ENCODE measurements around the gene LSMEM2. TPM values are rescaled to one million over a fixed set of nuclear protein-coding genes. Genes with fewer than 3 reads are reported as not detected.

The LSMEM2 gene
- total and polyA plus RNA-seq, 2 experiments from 2014 or later, result not detected

- H3K27ac ChIP-seq, result no peak overlapping the region
These were observed 35.9 kb downstream of the LSMEM2 start for GRCh38 chr3:50314816-50315215.

GRCh38 chr3:50316657-50317242, 37.9 kb downstream of the LSMEM2 start:
- no peaks in the 10 kb centered on the region for H3K9me2 ChIP-seq (replicated peaks; ENCODE audit: insufficient read depth)
- no peaks in the 10 kb centered on the region for H3K9me3 ChIP-seq (ENCODE audit: low read depth)
- no peak overlapping the region for H3K4me3 ChIP-seq
- peak overlapping the region; percentile 91 for H3K27ac ChIP-seq
- no peak overlapping the region for H2AFZ ChIP-seq
- no peaks in the 10 kb centered on the region for H3K27me3 ChIP-seq
- peaks cover 37% of the 10 kb centered on the region for H3K4me1 ChIP-seq (ENCODE audit: insufficient read depth)
- 47% methylated on average over 9 of the region's 9 CpGs for WGBS (ENCODE audit: low lambda C conversion rate, missing lambda C conversion rate)
- peak; percentile 91 for DNase-seq (ENCODE audit: low spot score)
- TF ChIP-seq CTCF (IDR thresholded peaks at IDR 0.05; ENCODE audit: poor library complexity) (no peak), EZH2 (IDR thresholded peaks at IDR 0.05; ENCODE audit: borderline replicate concordance) (no peak), EZH2phosphoT487 (IDR thresholded peaks at IDR 0.05; ENCODE audit: low read depth, severe bottlenecking, unreplicated experiment) (no peak)
- H3K79me2 ChIP-seq, result peaks cover 38% of the 10 kb centered on the region
- H3K4me2 ChIP-seq, result peak overlapping the region; percentile 61
- H4K20me1 ChIP-seq (ENCODE audit: insufficient read depth, poor library complexity, severe bottlenecking), result peaks cover 3% of the 10 kb centered on the region
- H3K36me3 ChIP-seq (replicated peaks; ENCODE audit: insufficient read depth, low read depth), result no peaks in the 10 kb centered on the region

More at GRCh38 chr3:50314816-50315215, 35.9 kb downstream of the LSMEM2 start:
- Histone ChIP-seq H4K20me1 (ENCODE audit: insufficient read depth, poor library complexity, severe bottlenecking) (peaks cover 3% of the 10 kb centered on the region), H3K79me2 (peaks cover 28% of the 10 kb centered on the region), H3K4me2 (no peak overlapping the region), H3K9me2 (replicated peaks; ENCODE audit: insufficient read depth) (no peaks in the 10 kb centered on the region), H3K27me3 (no peaks in the 10 kb centered on the region), H3K4me3 (no peak overlapping the region), H3K36me3 (replicated peaks; ENCODE audit: insufficient read depth, low read depth) (no peaks in the 10 kb centered on the region), H3K4me1 (ENCODE audit: insufficient read depth) (peaks cover 30% of the 10 kb centered on the region), H2AFZ (no peak overlapping the region), H3K9me3 (ENCODE audit: low read depth) (no peaks in the 10 kb centered on the region)
- TF ChIP-seq EZH2 (IDR thresholded peaks at IDR 0.05; ENCODE audit: borderline replicate concordance) (no peak), CTCF (IDR thresholded peaks at IDR 0.05; ENCODE audit: poor library complexity) (no peak), EZH2phosphoT487 (IDR thresholded peaks at IDR 0.05; ENCODE audit: low read depth, severe bottlenecking, unreplicated experiment) (no peak)
- no peak for DNase-seq (ENCODE audit: low spot score)
- whole genome bisulfite sequencing (ENCODE audit: low lambda C conversion rate, missing lambda C conversion rate), result 96% methylated on average over 4 of the region's 4 CpGs

GRCh38 chr3:50317300-50317699, 38.4 kb downstream of the LSMEM2 start:
- peaks cover 3% of the 10 kb centered on the region for H4K20me1 ChIP-seq (ENCODE audit: insufficient read depth, poor library complexity, severe bottlenecking)
- H3K27me3 ChIP-seq, result no peaks in the 10 kb centered on the region
- DNase-seq (ENCODE audit: low spot score), result no peak
- peaks cover 38% of the 10 kb centered on the region for H3K79me2 ChIP-seq
- no peak overlapping the region for H3K4me3 ChIP-seq
- no peak for TF ChIP-seq EZH2 (IDR thresholded peaks at IDR 0.05; ENCODE audit: borderline replicate concordance)
- no peaks in the 10 kb centered on the region for H3K9me3 ChIP-seq (ENCODE audit: low read depth)
- H2AFZ ChIP-seq, result no peak overlapping the region
- H3K4me2 ChIP-seq, result peak overlapping the region; percentile 61
- no peaks in the 10 kb centered on the region for H3K9me2 ChIP-seq (replicated peaks; ENCODE audit: insufficient read depth)
- WGBS (ENCODE audit: low lambda C conversion rate, missing lambda C conversion rate), result 80% methylated on average over 6 of the region's 6 CpGs
- H3K27ac ChIP-seq, result peak overlapping the region; percentile 91
- H3K4me1 ChIP-seq (ENCODE audit: insufficient read depth), result peaks cover 43% of the 10 kb centered on the region
- no peaks in the 10 kb centered on the region for H3K36me3 ChIP-seq (replicated peaks; ENCODE audit: insufficient read depth, low read depth)

- H3K4me2 ChIP-seq, result peak overlapping the region; percentile 97
- DNase-seq (ENCODE audit: low spot score), result no peak
- H2AFZ ChIP-seq, result no peak overlapping the region
- H3K79me2 ChIP-seq, result peaks cover 38% of the 10 kb centered on the region
- peaks cover 3% of the 10 kb centered on the region for H4K20me1 ChIP-seq (ENCODE audit: insufficient read depth, poor library complexity, severe bottlenecking)
- H3K27ac ChIP-seq, result peak overlapping the region; percentile 91
- TF ChIP-seq EZH2phosphoT487 (IDR thresholded peaks at IDR 0.05; ENCODE audit: low read depth, severe bottlenecking, unreplicated experiment) (no peak), CTCF (IDR thresholded peaks at IDR 0.05; ENCODE audit: poor library complexity) (no peak), EZH2 (IDR thresholded peaks at IDR 0.05; ENCODE audit: borderline replicate concordance) (no peak)
- H3K27me3 ChIP-seq, result no peaks in the 10 kb centered on the region
- WGBS (ENCODE audit: low lambda C conversion rate, missing lambda C conversion rate), result 94% methylated on average over 10 of the region's 11 CpGs
- H3K4me1 ChIP-seq (ENCODE audit: insufficient read depth), result peaks cover 49% of the 10 kb centered on the region
- H3K4me3 ChIP-seq, result no peak overlapping the region
- no peaks in the 10 kb centered on the region for H3K9me3 ChIP-seq (ENCODE audit: low read depth)
- no peaks in the 10 kb centered on the region for H3K9me2 ChIP-seq (replicated peaks; ENCODE audit: insufficient read depth)
- H3K36me3 ChIP-seq (replicated peaks; ENCODE audit: insufficient read depth, low read depth), result no peaks in the 10 kb centered on the region
These were observed 39.3 kb downstream of the LSMEM2 start for GRCh38 chr3:50318163-50318562.

Data from hepatocyte (in vitro differentiated cells).